ENCODE results near the gene HDAC1.

- TF ChIP-seq EZH2 (IDR thresholded peaks at IDR 0.05; ENCODE audit: borderline replicate concordance, control insufficient read depth, low read depth, low read length) (no peak), KDM1A (IDR thresholded peaks at IDR 0.05; ENCODE audit: borderline replicate concordance) (no peak), CTCF (IDR thresholded peaks at IDR 0.05 in 2 of 3, conservative IDR thresholded peaks at IDR 0.05 in 1 of 3; ENCODE audit: control insufficient read depth in 2 of 3, extremely low read depth in 1 of 3, insufficient read depth in 1 of 3, low read depth in 3 of 3, low read length in 3 of 3) (no peak), POLR2AphosphoS5 (IDR thresholded peaks at IDR 0.05; ENCODE audit: low read length) (no peak), FOXK2 (IDR thresholded peaks at IDR 0.05) (no peak), GABPA (IDR thresholded peaks at IDR 0.05; ENCODE audit: low read depth) (no peak), NR2F1 (conservative IDR thresholded peaks at IDR 0.05) (no peak), CHD2 (IDR thresholded peaks at IDR 0.05; ENCODE audit: borderline replicate concordance, low read depth, low read length) (no peak)
Observed at GRCh38 chr1:32321712-32322291, 29.9 kb downstream of the HDAC1 start.

Measured in GM12878 (cell line).